Suppressor macrophage treated with lipopolysaccharide for 1 hour (primary cell): ENCODE data around the gene TRIML2.

ENCODE experiments used
- DNase-seq, 3 donors: peaks; one replicate each; pipeline ENCODE4 v3.0.0-alpha.2; 2020 to 2022

The TRIML2 gene, protein sequence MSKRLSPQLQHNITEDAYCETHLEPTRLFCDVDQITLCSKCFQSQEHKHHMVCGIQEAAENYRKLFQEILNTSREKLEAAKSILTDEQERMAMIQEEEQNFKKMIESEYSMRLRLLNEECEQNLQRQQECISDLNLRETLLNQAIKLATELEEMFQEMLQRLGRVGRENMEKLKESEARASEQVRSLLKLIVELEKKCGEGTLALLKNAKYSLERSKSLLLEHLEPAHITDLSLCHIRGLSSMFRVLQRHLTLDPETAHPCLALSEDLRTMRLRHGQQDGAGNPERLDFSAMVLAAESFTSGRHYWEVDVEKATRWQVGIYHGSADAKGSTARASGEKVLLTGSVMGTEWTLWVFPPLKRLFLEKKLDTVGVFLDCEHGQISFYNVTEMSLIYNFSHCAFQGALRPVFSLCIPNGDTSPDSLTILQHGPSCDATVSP

DNA sequence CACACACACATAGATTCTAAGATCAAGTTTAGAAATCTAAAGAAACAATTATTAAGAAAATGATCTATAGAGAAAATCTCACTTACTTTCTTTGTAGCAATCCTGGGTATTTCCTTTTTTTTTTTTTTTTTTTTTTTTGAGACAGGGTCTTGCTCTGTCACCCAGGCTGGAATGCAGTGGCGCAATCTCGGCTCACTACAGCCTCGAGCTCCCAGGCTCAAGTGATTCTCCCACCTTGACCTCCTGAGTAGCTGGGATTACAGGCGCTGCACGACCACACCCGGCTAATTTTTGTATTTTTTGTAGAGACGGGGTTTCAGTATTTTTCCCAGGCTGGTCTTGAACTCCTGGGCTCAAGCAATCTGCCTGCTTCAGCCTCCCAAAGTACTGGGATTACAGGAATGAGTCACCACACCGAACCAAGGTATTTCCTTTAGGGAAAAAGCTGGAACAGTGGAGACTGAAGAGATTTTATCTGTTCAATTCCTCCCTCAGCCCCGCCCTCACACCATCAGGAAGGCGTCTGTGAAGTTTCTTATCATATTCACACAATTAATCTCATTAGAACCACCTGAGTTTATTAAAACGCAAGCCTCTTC lies at the start of gene TRIML2:
TSS of gene TRIML2 (minus strand) at position 447 of the 599 bp plus-strand sequence. CDS start 4,235 bp downstream, outside the sequence.
- DNase-seq: no peak

DNA sequence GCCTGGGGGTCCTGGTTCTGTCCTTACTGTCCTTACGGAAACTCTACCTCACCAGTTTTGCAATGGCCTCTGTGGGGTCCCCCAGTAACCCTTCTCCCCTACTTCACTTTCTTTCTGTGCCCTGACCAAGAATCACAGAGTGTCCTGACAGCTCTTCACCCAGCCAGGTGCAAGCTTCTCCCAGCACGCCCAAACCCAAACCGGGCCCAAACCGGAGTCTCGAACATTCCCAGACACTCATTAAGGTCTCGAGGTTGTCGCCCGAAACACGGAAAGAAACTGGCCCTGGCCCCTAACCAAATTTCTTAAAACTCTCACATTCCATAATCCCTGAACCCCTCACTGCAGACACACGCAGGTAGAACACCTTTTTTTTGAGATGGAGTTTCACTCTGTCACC lies 48.9 kb upstream of the TRIML2 start:
- no peak for DNase-seq

DNA sequence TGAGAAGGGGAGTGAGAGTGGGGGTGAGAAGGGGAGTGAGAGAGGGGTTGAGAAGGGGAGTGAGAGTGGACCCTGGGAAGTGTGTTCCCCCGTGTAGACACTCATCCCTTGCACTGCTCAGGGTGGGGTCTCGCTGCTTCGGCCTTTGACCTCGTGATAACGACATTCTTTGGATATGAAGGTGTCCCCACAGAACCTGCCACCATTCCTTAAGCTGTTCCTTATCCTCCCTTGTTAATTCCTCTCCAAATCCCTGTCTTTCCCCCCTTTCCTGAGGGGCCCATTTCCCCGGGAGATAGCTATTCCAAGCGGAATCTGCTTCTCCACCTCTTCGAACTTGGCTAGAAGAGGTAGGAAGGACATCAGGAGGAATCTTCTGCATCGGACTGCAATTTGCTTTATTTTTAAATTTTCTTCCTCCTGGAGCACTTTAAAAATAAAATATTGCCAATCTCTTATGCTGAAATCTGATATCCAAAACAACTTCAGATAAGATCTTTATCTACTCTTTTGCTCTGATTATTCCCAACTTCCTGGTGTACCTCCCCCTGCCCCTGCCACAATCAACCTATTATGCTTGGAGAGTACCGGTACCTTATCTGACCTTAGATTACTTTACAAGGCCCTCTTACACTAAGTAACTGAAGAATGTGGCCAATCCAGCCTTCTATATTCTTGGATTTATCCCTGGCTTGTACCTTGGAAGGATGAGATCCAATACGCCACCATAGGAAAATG lies 45.4 kb upstream of the TRIML2 start:
- no peak for DNase-seq

DNA sequence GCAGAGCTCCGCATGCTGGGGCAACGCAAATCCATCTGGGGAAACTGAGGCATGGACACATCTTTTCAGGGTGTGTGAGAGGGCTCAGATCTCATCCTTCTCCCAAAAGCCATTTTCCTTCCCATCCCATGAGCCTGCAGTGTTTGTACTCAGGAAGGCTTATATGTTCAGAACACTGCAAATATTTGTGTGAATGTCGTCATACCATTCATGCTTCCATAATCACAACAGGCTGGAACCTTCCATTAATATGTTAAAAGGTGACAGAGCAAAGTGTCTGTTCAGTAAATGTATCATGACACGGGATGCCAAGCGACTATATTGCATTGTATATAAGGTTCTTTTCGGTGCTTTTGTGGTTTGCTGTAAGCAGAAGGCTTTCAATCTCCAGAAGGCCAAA lies 38.4 kb upstream of the TRIML2 start:
- DNase-seq: no peak

DNA sequence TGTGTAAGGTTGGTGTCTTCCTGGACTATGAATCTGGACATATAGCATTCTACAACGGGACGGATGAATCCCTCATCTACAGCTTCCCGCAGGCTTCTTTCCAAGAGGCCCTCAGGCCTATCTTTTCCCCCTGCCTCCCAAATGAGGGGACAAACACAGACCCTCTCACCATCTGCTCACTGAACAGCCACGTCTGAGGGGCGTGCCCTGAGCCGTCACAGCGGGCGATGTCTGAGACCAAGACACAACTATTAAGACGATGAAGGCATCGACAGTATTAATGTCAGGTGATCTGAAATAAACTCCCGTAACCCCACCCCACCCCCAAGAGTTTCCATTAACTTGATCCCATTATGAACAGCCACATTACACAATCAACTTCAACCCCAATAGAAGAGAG lies 37.8 kb upstream of the TRIML2 start:
- no peak for DNase-seq

DNA sequence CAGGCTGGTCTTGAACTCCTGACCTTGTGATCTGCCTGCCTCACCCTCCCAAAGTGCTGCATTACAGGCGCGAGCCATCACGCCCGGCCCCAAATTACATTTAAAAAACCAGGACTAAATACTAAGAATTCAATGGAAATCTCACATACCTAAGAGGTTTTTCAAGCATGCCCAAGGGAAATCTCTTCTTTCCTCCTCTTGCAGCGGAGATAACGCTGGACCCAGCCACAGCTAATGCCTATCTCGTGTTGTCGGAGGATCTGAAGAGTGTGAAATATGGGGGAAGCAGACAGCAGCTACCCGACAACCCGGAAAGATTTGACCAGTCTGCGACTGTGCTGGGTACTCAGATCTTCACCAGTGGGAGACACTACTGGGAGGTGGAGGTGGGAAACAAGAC lies 37.2 kb upstream of the TRIML2 start:
- no peak for DNase-seq

DNA sequence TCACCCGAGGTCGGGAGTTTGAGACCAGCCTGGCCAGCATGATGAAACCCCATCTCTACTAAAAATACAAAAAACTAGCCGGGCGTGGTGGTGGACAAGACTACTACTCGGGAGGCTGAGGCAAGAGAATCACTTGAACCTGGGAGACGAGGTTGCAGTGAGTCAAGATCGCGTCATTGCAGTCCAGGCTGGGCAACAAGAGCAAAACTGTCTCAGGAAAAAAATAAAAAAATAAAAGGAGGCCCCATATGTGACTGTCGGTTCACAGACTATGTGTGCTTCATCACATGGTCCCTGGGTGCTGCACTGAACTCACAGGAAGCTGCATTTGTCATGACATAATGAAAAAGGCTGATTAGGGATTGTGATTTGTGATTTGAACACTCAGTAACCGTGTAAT lies 36.2 kb upstream of the TRIML2 start:
- no peak for DNase-seq

DNA sequence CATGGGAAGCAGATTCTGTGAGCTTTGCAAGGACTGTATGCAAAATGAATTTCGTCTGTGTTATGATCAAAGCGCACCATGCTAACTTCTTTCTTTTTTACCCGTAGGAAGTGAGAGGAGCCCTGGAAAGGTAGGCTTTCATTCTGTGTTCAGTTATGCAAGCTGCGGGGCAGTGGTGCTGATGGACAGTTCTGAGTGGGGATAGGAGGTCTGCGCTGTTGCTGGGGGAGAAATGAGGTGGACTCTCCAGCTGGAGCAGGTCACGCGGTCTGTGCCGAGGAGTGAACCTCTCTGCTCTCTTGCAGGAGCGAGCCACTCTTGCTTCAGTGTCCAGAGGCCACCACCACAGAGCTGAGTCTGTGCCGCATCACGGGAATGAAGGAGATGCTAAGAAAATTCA lies 34.3 kb upstream of the TRIML2 start:
- DNase-seq: no peak

DNA sequence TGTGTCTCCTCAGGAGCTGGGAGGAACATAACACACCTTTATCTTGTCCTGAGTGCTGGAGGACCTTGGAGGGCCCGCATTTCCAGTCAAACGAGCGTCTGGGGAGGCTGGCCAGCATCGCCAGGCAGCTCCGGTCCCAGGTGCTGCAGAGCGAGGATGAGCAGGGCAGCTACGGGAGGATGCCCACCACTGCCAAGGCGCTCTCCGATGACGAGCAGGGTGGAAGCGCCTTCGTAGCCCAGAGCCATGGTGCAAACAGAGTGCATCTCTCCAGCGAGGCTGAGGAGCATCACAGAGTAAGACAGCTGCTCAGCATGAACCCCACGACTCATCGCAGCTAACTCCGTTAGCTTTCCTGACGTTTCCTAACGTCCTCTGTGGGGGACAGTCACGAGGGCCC lies 30.3 kb upstream of the TRIML2 start:
- no peak for DNase-seq

DNA sequence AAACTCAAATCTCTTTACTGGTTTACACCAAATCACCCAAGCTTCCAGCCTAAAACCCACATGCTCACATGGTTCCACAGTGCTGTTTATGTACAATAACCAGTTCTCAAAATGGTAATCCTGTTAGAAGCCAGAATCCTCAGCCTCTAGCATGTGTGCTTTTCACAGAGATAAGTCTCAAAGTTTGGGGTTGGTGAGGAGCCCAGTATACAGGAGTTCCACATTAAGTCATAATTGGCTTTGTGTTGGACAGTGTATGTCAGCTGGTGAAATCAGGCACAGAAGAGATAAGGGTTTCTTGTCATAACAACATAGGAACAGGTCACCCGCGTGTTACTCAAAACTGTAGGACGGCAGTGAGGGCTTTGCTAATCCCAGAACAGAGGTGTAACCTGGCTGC lies 29.7 kb upstream of the TRIML2 start, which contains the start of gene TRIML1:
TSS of gene TRIML1 (plus strand) at position 301 of the 400 bp plus-strand sequence. CDS start 118 bp downstream, outside the sequence.
- DNase-seq: no peak

DNA sequence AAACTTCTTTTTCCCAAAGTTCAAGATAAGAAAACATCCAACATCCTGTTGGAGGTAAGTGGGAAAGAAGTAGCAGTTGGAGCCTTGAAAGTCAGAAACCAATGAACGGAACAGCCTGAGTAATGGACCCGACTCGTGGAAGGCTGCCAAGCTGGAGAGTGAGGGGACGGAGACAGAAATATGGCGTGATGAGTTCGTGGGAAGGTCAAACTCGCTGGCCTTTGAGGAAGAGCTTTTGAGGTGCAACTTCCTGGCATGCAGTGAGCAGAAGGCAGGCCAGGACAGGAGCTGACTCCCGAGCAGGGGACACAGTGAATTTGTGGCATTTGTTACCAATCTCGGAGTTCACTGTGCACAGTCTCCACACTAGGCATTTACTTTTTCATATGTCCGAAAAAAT lies 28.8 kb upstream of the TRIML2 start:
- no peak for DNase-seq

DNA sequence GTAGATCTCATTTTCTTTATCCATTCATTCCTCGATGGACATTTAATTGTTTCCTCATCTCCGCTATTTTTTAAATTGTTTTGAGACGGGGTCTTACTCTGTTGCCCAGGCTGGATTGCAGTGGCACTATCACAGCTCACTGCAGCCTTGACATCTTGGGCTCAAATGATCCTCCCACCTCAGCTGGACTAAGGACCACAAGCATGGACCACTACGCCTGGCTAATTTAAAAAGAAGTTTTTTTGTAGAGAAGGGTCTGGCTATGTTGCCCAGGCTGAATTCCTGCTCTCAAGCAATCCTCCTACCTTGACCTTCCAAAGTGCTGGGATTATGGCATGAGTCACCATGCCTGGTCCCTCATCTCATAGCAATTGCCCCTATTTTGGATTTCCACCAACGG lies 22.8 kb upstream of the TRIML2 start:
- DNase-seq: no peak

DNA sequence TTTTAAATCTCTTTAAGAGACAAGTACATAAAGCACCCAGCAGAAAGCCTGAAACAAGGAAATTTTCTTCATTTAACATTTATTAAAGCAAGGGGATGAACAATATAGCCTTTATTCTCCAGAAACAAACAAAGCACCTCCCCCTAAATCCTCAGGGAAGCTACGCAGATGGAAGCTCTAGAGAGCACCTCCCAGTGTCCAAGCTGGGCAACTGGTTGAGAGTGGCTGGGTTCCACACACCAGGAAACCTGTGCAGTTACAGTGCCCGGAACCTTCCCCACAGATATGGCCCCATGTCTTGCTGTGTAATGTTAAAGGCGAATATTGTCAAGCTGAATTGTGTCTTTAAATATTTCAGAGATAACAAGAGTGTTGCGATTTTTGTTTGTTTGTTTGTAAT lies 21.0 kb upstream of the TRIML2 start:
- no peak for DNase-seq

DNA sequence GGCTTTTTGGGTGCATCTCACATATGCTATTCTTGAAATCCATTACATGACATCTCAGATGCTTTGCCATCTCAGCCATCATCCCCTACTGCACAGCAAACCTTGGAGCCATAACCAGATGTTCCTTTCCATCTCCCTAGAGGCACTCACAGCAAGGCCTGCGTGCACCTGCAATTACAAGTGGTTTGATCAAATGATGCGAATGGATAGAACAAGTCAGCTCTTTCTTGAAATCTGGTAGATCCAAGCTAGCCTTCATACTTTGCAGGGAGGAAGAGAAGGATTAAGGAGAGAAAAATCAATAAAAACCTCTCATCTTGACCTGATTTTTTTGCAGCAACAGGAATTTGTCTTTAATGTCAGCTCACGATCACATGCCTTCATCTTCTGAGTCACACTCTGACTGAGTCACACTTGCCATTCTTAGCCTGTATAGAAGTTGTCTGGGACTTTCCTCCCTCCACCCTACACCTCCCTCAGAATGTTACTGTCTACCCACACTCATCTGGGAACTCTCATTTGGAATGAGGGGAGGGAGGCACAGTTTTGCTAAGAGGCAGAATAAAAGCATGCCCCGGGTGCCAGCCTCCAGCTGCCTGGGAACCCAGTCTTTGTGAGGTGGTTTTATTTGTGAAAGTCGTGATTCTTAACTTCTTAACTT lies 17.9 kb upstream of the TRIML2 start:
- peak; percentile 4 to 41 (median 12) for DNase-seq

DNA sequence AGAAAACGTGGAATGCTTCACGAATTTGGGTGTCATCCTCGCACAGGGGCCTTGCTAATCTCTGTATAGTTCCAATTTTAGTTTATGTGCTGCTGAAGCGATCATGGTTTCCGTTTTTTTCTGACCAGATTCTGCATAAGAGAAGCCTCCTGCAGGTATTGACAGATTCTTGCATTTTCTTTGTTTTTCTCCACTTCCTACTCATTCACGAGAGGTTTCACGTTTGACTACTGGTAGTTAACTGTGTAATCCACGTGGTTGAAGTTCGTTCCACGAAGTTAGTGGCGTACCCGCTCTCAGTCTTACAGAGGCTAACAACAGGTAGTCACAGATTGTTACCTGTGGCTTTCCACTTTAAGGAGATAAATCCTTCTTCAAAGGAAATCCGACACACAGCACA lies 12.1 kb upstream of the TRIML2 start:
- DNase-seq: no peak

DNA sequence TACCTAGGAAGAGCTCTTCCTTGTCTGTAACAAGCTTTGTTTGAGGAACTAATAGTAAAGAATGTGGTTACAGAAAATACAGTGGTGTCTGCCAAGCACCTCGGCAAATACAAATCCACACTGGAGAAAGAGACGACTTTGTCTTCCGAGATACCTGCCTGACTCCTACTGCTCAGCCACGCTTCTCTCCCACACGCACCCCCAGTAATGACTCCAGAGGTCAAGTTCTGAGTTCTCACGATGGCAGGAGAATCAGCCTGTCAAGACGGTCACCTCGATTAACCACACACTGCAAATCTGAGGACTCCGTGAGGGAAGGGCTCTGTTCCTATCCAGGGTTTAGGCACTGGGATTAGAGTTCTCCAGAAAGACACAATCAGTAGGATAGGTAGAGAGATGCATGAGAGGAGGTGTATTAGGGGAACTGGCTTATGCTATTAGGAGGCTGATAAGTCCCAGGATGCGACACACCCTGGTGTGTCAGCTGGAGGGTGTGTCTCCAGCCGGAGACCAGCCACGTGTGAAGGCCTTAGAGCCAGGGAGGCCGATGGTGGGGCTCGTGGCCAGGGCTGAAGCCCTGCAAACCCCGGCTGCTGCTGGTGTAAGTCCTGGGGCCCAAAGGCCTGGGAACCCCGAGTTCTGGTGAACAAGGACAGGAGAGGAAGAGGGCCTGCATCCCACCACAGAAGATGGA lies 8.4 kb upstream of the TRIML2 start:
- DNase-seq: no peak

DNA sequence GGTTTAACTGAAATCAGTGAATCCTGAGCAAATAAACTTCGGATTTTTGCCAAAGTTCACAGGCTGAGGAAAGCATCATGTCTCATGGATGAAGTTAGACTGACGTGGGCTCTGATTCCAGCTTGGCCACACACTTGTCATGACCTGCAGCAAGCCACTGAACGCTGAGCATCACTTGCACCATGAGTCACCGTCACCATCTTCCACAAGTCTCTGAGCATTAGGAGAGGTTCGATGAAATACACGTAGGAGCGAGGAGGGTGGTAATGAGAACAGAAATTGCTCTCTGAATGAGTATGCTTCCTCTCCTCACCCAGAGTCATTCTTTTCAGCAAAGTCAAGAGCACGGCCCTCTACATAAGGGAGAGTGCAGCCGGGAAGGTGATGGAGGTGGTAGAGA lies 3.8 kb upstream of the TRIML2 start:
- DNase-seq: no peak

DNA sequence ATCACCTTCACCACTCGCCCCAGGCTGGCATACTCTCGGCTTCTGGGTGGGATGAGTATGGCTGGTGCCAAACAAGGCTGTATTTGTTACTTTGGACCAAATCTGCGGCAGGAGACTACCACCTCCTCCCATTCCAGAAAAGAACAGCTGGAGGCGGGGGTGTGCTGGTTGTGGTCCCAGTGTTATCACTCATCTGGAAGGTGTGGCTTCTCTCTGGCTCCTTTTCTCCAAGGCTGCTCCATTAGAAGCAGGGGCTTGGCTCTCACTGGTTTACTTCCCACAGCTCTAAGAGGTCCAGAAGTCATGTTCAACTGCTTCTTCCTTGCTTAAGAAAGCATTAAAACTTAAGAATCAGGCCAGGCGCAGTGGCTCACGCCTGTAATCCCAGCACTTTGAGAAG lies 2.6 kb upstream of the TRIML2 start:
- DNase-seq: no peak

DNA sequence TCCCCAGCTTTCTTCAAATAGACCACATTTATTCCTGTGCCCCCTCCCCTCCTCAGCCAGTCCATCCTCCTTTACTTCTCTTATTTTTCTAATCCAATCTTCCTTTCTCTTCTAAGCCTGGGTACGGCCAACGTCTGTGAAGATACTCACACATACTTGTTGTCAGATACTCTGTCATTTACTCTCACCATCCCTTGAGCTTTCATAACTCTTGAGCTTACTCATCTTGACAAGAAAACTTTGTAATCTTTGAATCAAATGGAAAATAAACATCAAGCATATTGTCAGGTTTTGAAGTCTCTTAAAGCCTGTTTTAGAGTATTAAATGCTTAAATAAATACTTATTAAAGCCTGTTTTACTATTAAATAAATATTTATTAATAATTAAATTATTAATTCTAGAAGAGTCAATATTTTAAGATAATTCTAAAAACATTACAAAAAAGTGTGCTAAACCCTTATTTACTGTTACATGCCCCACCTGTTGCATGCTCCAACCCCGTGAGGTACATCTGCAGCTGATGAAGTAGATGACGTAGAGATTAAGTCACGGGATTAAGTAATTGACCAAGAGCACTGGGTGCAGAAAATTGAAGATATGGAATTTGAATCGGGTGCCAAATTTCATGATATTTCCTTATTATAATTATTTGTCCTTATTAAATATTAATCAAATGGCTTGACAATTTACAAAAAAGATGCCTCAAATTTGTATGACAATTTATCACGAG lies 1.5 kb upstream of the TRIML2 start:
- no peak for DNase-seq

DNA sequence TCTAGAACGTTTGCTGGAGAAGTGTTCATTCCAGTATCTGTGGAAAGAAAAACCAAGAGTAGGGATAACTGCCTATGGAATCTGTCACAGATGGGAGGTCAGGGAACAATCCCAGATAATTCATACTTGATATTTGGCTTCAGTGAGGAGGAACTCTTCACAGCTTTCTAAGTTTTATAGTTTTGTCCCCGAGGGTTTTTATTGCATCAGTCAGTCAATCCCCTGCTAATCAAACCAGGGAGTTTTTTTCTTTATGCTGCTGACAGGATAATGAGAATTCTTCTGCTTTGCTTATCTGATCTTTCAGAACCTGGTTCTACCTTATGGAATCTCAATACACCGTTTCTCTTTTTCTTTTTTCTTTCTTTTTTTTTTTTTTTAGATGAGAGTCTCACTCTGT lies 633 bp upstream of the TRIML2 start:
- no peak for DNase-seq

DNA sequence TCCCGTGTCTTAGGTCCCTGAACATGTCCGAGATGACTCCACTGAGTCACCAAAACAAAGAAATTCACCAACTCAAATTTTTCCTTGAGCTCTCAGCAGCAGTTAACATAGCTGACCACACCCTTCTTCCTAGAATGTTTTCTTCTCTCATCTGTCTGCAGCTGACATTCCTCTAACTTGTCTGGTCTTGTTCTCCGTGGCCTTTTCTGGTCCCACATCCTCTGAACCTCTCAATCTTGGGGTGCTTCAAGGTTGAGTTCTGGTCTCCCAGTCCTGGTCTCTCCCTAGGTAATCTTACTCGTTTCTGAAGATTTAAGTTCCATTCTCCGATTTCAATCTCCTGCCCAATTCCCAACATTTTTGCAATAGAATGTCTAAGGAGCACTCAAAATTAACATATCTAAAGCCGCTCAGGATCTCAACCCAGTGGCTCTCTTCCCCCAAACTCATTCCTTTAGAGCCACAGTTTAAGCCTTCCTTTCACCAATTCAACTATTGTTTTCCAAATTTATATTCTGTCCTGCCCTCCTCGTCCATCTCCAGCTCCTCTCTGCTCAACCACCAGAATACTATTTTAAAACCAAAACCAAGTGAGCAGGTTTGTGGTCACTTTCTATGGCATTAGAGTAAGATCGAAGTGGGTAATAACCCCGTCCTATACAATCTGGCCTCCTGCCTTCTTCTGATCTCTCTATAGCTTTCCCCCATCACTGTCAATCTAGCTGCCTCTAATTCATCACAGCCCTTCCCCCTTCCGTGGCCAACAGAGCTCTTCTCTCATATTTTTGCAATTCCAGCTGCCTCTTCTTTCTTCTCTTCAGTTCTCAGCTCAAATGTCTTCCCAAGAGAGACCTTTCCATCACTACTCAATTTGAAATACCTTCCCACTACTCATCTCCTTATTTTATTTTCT lies 1.2 kb downstream of the TRIML2 start:
- DNase-seq: no peak
